A549 (cell line): ENCODE data around the gene CACNA1C. TPM values are rescaled to one million over a fixed set of nuclear protein-coding genes. Genes with fewer than 3 reads are reported as not detected.

Experiments
- ATAC-seq, 2 experiments: fragments of 200-7000 bp in 1 of 2; fragments of >200 bp in 1 of 2; cut with Nextera tagmentation in 1 of 2; cut with Tn5 transposase in 1 of 2; 3 replicates each; pipeline versions ENCODE4 v1.8.0 to v1.9.1; 2018 to 2020; ENCODE audit warnings: mild to moderate bottlenecking in 1 of 2, moderate library complexity in 1 of 2
- CTCF ChIA-PET: fragments of 300-600 bp; sonication (Branson Sonifier 250); formaldehyde crosslinking; extraction: SDS; loops from one replicate; lab custom pipeline; 2021; ENCODE audit warnings: antibody characterized with exemption, inconsistent platforms; lab: Yijun Ruan, JAX
- POLR2A ChIA-PET: fragments of 350-600 bp; formaldehyde crosslinking; extraction: SDS; loops from one replicate; lab custom pipeline; 2021; ENCODE audit warnings: antibody characterized with exemption, inconsistent platforms; lab: Yijun Ruan, JAX
- DNase-seq, 2 experiments: peaks; one replicate each; pipeline versions ENCODE4 v3.0.0 to v3.0.0-alpha.2; 2011 to 2016; ENCODE audit warnings: low read depth in 1 of 2, low spot score in 1 of 2
- FAIRE-seq: peaks from 2 replicates; lab custom pipeline; 2011; peaks lifted over from hg19 to GRCh38; lab: Jason Lieb, UNC
- H3K27ac ChIP-seq, 2 experiments: fragments of >200 bp; sonication (Bioruptor Twin); formaldehyde crosslinking; 3 replicates each; pipeline ENCODE4 v1.5.1; 2016 to 2017
- H3K4me1 ChIP-seq: fragments of >200 bp; sonication (Bioruptor Twin); formaldehyde crosslinking; 3 replicates; pipeline ENCODE4 v1.6.1; 2016
- H3K4me2 ChIP-seq: fragments of >200 bp; sonication (Bioruptor Twin); formaldehyde crosslinking; 3 replicates; pipeline ENCODE4 v1.6.1; 2016
- H3K4me3 ChIP-seq: fragments of >200 bp; sonication (Bioruptor Twin); formaldehyde crosslinking; 3 replicates; pipeline ENCODE4 v1.5.1; 2016
- H3K9me3 ChIP-seq: fragments of >200 bp; sonication (Bioruptor Twin); formaldehyde crosslinking; 3 replicates; pipeline ENCODE4 v1.6.1; 2016
- CBX2 ChIP-seq: fragments of 200-600 bp; sonication (generic); IDR thresholded peaks from 2 replicates; pipeline ENCODE4 v1.6.1; 2016; ENCODE audit warnings: low read depth, mild to moderate bottlenecking, borderline replicate concordance
- CEBPB ChIP-seq, 2 experiments: fragments of >200 bp in 1 of 2; sonication (Bioruptor Twin) in 1 of 2; formaldehyde crosslinking in 1 of 2; IDR thresholded peaks; 2 replicates each; pipeline ENCODE4 v1.6.1; 2012 to 2016
- CHD4 ChIP-seq: fragments of 200-600 bp; sonication (generic); IDR thresholded peaks from 2 replicates; pipeline ENCODE4 v1.6.1; 2016; ENCODE audit warnings: antibody characterized with exemption, mild to moderate bottlenecking, borderline replicate concordance
- EHF ChIP-seq: fragments of 250-450 bp; sonication (Bioruptor Pico); IDR thresholded peaks from 2 replicates; pipeline ENCODE4 v1.5.0; 2020; ENCODE audit warnings: mild to moderate bottlenecking
- EHMT2 ChIP-seq: fragments of 200-600 bp; sonication (generic); IDR thresholded peaks from 2 replicates; pipeline ENCODE4 v1.6.1; 2016; ENCODE audit warnings: antibody characterized with exemption, low read depth, mild to moderate bottlenecking, moderate library complexity
- ESRRA ChIP-seq: fragments of 150-350 bp; IDR thresholded peaks from 2 replicates; pipeline ENCODE4 v1.6.1; 2014; ENCODE audit warnings: mild to moderate bottlenecking, low read length, borderline replicate concordance
- FOSB ChIP-seq: fragments of 250-450 bp; sonication (Bioruptor Pico); IDR thresholded peaks from 2 replicates; pipeline ENCODE4 v1.5.0; 2020; ENCODE audit warnings: mild to moderate bottlenecking, moderate library complexity
- FOSL2 ChIP-seq, 2 experiments: fragments of 450-650 bp in 1 of 2; fragments of >200 bp in 1 of 2; sonication (Bioruptor Twin) in 1 of 2; formaldehyde crosslinking; IDR thresholded peaks; 2 replicates each; pipeline versions ENCODE4 v1.5.0 to v1.6.1; 2016 to 2020; ENCODE audit warnings: mild to moderate bottlenecking in 1 of 2, moderate library complexity in 1 of 2
- HOXB13 ChIP-seq: fragments of 250-450 bp; sonication (Bioruptor Pico); IDR thresholded peaks from 2 replicates; pipeline ENCODE4 v1.5.0; 2020; ENCODE audit warnings: low read depth, mild to moderate bottlenecking, moderate library complexity
- KDM1A ChIP-seq: fragments of 200-600 bp; sonication (generic); IDR thresholded peaks from 2 replicates; pipeline ENCODE4 v1.6.1; 2016; ENCODE audit warnings: low read depth, mild to moderate bottlenecking
- MAFK ChIP-seq: fragments of 450-650 bp; IDR thresholded peaks from 2 replicates; pipeline ENCODE4 v1.6.1; 2014; ENCODE audit not compliant: partially characterized antibody
- MAZ ChIP-seq: fragments of 150-350 bp; IDR thresholded peaks from 2 replicates; pipeline ENCODE4 v1.6.1; 2014; ENCODE audit warnings: antibody characterized with exemption, low read depth, low read length, borderline replicate concordance
- PHF8 ChIP-seq: fragments of 200-600 bp; sonication (generic); IDR thresholded peaks from 2 replicates; pipeline ENCODE4 v1.6.1; 2016; ENCODE audit warnings: low read depth, mild to moderate bottlenecking, antibody characterized with exemption, moderate library complexity, borderline replicate concordance
- POLR2A ChIP-seq: IDR thresholded peaks from 2 replicates; pipeline ENCODE4 v1.6.1; 2012; ENCODE audit warnings: mild to moderate bottlenecking, low read length
- RAD21 ChIP-seq, 2 experiments: fragments of >200 bp in 1 of 2; sonication (Bioruptor Twin) in 1 of 2; formaldehyde crosslinking in 1 of 2; IDR thresholded peaks in 1 of 2; conservative IDR thresholded peaks in 1 of 2; 2 replicates in 1 of 2; 3 replicates in 1 of 2; pipeline ENCODE4 v1.6.1; 2012 to 2018; ENCODE audit warnings: inconsistent platforms in 1 of 2
- RFX5 ChIP-seq: fragments of 450-650 bp; IDR thresholded peaks from 2 replicates; pipeline ENCODE4 v1.7.1; 2014; ENCODE audit warnings: antibody characterized with exemption, mild to moderate bottlenecking, moderate library complexity
- SMC3 ChIP-seq: fragments of >200 bp; sonication (Bioruptor Twin); formaldehyde crosslinking; IDR thresholded peaks from 3 replicates; pipeline ENCODE4 v1.6.1; 2018; ENCODE audit warnings: inconsistent platforms
- TFCP2L1 ChIP-seq: fragments of 250-450 bp; sonication (Bioruptor Pico); IDR thresholded peaks from 2 replicates; pipeline ENCODE4 v1.5.0; 2021; ENCODE audit warnings: mild to moderate bottlenecking
- TP53 ChIP-seq: fragments of 250-450 bp; sonication (Bioruptor Pico); IDR thresholded peaks from 2 replicates; pipeline ENCODE4 v1.5.0; 2021; ENCODE audit warnings: mild to moderate bottlenecking, moderate library complexity
- WGBS: methylation state at CpG from one replicate; pipeline ENCODE4 v1.1.6; 2017; ENCODE audit errors: missing lambda C conversion rate; 5-methylcytosine and 5-hydroxymethylcytosine counted together
- polyA plus RNA-seq, 4 experiments: library from polyadenylated mRNA; depleted of rRNA in 3 of 4; stranded (reverse); fragments of >200 nt; fragmentation: RNase III in 1 of 4; extraction: RNeasy Plus Mini Kit Qiagen cat#74134 plus additional on column Dnase treatment in 1 of 4; gene quantifications; 2 replicates in 3 of 4; 3 replicates in 1 of 4; pipeline ENCODE4 v1.2.3, GENCODE V29; 2011 to 2017
- TF ChIP-seq, protein P1 (sequence below): IDR thresholded peaks from 2 replicates; pipeline ENCODE4 v1.6.1; 2012
- TF ChIP-seq, protein P2 (sequence below): IDR thresholded peaks from 2 replicates; pipeline ENCODE4 v1.6.1; 2012; ENCODE audit warnings: low read depth, borderline replicate concordance
- TF ChIP-seq, protein P3 (sequence below): fragments of 450-650 bp; IDR thresholded peaks from 2 replicates; pipeline ENCODE4 v1.6.1; 2014; ENCODE audit warnings: antibody characterized with exemption
- TF ChIP-seq, protein P4 (sequence below): fragments of >200 bp; sonication (Bioruptor Twin); formaldehyde crosslinking; IDR thresholded peaks from 3 replicates; pipeline ENCODE4 v1.5.1; 2016

Gene CACNA1C
- polyA plus RNA-seq, 2 of the 4 experiments (the other 2 are of a cell fraction) = not detected

DNA sequence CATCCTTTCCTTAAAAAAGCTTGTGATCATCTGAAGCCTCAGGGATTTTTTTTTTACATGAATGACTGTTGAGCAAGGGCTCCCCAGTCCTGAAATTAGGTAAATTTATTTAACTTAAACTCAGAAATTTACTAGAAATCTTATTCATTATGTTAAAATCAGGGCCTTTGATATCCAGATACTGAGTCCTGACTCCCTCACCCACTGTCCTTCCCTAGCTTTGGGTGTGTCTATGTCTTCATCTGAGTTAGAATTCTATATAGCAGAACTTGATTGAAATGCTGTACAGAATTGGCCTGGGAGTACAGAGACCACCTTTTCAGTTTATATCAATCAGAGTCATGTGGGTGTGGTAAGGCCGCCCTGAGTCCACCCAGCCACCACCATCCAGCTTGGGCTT lies 260.0 kb downstream of the CACNA1C start:
- no peak for DNase-seq
- 13% methylated on average over 1 of the region's 1 CpG for WGBS

DNA sequence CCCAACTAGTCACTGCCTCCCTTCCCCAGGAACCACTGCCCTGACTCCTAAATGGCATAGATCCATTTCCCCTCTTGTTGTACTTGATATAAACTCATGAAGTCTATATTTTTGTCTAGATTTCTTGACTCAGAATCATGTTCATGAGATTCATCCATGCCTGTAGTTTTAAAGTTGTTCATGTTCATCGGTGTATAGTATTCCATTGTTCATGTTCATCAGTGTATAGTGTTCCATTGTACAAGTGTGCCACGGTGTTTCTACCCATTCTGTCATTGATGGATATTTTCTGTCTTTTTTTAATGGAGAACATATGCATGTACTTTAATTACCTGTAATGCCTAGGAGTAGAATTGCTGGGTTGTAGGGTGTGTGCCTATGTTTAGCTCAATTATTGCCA lies 261.7 kb downstream of the CACNA1C start:
- FAIRE-seq = no peak
- Histone ChIP-seq H3K4me3 (no peak overlapping the region), H3K9me3 (0 out of 3 replicates have a peak, but pooled peaks cover 4% of the 10 kb centered on the region), H3K27ac (no peak overlapping the region), H3K4me1 (no peaks in the 10 kb centered on the region), H3K4me2 (no peak overlapping the region)
- ChIA-PET POLR2A (no interaction called here), CTCF (interaction anchor here (1.4 kb wide), 1 partner anchor 23 kb away, joined by 5 read pairs; no protein-coding TSS in a partner anchor)
- ATAC-seq = no peak
- no peak for DNase-seq
- 23% methylated on average over 2 of the region's 2 CpGs for WGBS
- TF ChIP-seq, protein P1, sequence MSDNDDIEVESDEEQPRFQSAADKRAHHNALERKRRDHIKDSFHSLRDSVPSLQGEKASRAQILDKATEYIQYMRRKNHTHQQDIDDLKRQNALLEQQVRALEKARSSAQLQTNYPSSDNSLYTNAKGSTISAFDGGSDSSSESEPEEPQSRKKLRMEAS = no peak
- TF ChIP-seq CHD4 = no peak
- TF ChIP-seq PHF8 = no peak
- TF ChIP-seq, protein P2, sequence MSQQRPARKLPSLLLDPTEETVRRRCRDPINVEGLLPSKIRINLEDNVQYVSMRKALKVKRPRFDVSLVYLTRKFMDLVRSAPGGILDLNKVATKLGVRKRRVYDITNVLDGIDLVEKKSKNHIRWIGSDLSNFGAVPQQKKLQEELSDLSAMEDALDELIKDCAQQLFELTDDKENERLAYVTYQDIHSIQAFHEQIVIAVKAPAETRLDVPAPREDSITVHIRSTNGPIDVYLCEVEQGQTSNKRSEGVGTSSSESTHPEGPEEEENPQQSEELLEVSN = no peak
- no peak for TF ChIP-seq POLR2A
- TF ChIP-seq MAFK = no peak
- TF ChIP-seq FOSL2 (IDR thresholded peaks at IDR 0.05) = no peak
- TF ChIP-seq FOSL2 (CRISPR knock-in tag; IDR thresholded peaks at IDR 0.05) = no peak
- TF ChIP-seq, protein P3, sequence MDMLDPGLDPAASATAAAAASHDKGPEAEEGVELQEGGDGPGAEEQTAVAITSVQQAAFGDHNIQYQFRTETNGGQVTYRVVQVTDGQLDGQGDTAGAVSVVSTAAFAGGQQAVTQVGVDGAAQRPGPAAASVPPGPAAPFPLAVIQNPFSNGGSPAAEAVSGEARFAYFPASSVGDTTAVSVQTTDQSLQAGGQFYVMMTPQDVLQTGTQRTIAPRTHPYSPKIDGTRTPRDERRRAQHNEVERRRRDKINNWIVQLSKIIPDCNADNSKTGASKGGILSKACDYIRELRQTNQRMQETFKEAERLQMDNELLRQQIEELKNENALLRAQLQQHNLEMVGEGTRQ = no peak
- no peak for TF ChIP-seq TP53 (CRISPR knock-in tag)
- no peak for TF ChIP-seq HOXB13 (CRISPR knock-in tag)
- TF ChIP-seq EHF = no peak
- no peak for TF ChIP-seq TFCP2L1 (CRISPR knock-in tag)
- TF ChIP-seq FOSB (CRISPR knock-in tag) = no peak
- no peak for TF ChIP-seq SMC3
- no peak for TF ChIP-seq EHMT2
- TF ChIP-seq CBX2 = no peak
- TF ChIP-seq MAZ = no peak
- TF ChIP-seq RFX5 = no peak
- TF ChIP-seq ESRRA = no peak
- TF ChIP-seq, protein P4, sequence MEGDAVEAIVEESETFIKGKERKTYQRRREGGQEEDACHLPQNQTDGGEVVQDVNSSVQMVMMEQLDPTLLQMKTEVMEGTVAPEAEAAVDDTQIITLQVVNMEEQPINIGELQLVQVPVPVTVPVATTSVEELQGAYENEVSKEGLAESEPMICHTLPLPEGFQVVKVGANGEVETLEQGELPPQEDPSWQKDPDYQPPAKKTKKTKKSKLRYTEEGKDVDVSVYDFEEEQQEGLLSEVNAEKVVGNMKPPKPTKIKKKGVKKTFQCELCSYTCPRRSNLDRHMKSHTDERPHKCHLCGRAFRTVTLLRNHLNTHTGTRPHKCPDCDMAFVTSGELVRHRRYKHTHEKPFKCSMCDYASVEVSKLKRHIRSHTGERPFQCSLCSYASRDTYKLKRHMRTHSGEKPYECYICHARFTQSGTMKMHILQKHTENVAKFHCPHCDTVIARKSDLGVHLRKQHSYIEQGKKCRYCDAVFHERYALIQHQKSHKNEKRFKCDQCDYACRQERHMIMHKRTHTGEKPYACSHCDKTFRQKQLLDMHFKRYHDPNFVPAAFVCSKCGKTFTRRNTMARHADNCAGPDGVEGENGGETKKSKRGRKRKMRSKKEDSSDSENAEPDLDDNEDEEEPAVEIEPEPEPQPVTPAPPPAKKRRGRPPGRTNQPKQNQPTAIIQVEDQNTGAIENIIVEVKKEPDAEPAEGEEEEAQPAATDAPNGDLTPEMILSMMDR = no peak

More for the DNA sequence above, 260.0 kb downstream of the CACNA1C start:
- Histone ChIP-seq H3K4me2 (no peak overlapping the region), H3K9me3 (0 out of 3 replicates have a peak, but pooled peaks cover 11% of the 10 kb centered on the region), H3K4me3 (no peak overlapping the region), H3K4me1 (no peaks in the 10 kb centered on the region), H3K27ac (no peak overlapping the region)
- ATAC-seq = no peak
- TF ChIP-seq MAZ = no peak
- no peak for TF ChIP-seq CBX2
- TF ChIP-seq CEBPB (IDR thresholded peaks at IDR 0.05) = no peak
- TF ChIP-seq RAD21 (conservative IDR thresholded peaks at IDR 0.05 in 1 of 2, IDR thresholded peaks at IDR 0.05 in 1 of 2) = no peak
- TF ChIP-seq KDM1A = no peak
- CTCF ChIA-PET = no interaction called here
- FAIRE-seq = no peak
- POLR2A ChIA-PET = no interaction called here
